Measurements from ENCODE around the gene OOEP. TPM values are rescaled to one million over a fixed set of nuclear protein-coding genes. Genes with fewer than 3 reads are reported as not detected.

Gene OOEP
- total RNA-seq, 1 experiment from 2014 or later = 1.1 TPM

DNA sequence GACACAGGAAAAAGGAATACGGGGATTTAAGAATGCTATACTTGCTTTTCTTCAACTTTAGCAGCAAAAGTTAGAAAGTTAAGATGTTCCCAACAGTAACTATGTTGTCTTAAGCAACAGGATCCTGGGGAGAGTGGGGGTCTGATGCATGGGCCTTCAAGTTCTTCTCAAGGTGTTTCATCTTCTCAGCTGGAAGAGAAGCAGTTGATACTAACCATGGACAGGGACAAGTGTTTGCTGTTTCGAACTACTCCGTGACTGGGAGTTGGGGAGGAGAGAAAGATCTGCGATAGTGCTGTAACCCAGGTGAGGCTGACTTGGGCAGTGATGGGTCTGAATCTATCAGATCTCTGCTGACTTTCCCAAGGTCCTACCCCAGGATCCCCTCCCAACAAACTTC, 1.0 kb downstream of the OOEP start (continued):
- TF ChIP-seq ATF1 (CRISPR knock-in tag; IDR thresholded peaks at IDR 0.05) (no peak), ZNF232 (CRISPR knock-in tag; IDR thresholded peaks at IDR 0.05) (no peak), CREB1 (CRISPR knock-in tag; IDR thresholded peaks at IDR 0.05) (no peak), IRF2 (CRISPR knock-in tag; IDR thresholded peaks at IDR 0.05; ENCODE audit: borderline replicate concordance, low read depth) (no peak)
- TF ChIP-seq, protein P1, sequence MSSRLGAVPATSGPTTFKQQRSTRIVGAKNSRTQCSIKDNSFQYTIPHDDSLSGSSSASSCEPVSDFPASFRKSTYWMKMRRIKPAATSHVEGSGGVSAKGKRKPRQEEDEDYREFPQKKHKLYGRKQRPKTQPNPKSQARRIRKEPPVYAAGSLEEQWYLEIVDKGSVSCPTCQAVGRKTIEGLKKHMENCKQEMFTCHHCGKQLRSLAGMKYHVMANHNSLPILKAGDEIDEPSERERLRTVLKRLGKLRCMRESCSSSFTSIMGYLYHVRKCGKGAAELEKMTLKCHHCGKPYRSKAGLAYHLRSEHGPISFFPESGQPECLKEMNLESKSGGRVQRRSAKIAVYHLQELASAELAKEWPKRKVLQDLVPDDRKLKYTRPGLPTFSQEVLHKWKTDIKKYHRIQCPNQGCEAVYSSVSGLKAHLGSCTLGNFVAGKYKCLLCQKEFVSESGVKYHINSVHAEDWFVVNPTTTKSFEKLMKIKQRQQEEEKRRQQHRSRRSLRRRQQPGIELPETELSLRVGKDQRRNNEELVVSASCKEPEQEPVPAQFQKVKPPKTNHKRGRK (CRISPR knock-in tag; IDR thresholded peaks at IDR 0.05; ENCODE audit: borderline replicate concordance) = no peak

GRCh38 chr6:73367761-73368355, 1.8 kb downstream of the OOEP start:
- H3K27me3 Mint-ChIP-seq (ENCODE audit: low read depth) = peaks cover 9% of the 10 kb centered on the region
- TF ChIP-seq ZNF425 (CRISPR knock-in tag; conservative IDR thresholded peaks at IDR 0.05) = no peak
- no peak for TF ChIP-seq FOXP1 (CRISPR knock-in tag; IDR thresholded peaks at IDR 0.05; ENCODE audit: borderline replicate concordance)
- TF ChIP-seq TEAD1 (CRISPR knock-in tag; IDR thresholded peaks at IDR 0.05) = 0 out of 2 replicates have a peak, but pooled peaks have one; percentile 22
- no peak overlapping the region for H3K27ac Mint-ChIP-seq
- peaks cover 5% of the 10 kb centered on the region; the same call in 1 of the 2 replicates for H3K9me3 Mint-ChIP-seq
- no peak overlapping the region for H3K4me3 Mint-ChIP-seq
- CTCF ChIA-PET = interaction anchor here (1.1 to 1.8 kb wide), 4 partner anchors 19 to 82 kb away, joined by 3 to 4 read pairs (median 4); no protein-coding TSS in a partner anchor
- no peak for DNase-seq (ENCODE audit: low spot score)
- H3K4me1 Mint-ChIP-seq = peaks cover 12% of the 10 kb centered on the region
- ATAC-seq = peak; percentile 33
- no peaks in the 10 kb centered on the region for H3K36me3 Mint-ChIP-seq
- POLR2A ChIA-PET = interaction anchor here (0.8 kb wide), 1 partner anchor 16 kb away, joined by 10 read pairs; no protein-coding TSS in a partner anchor

GRCh38 chr6:73364549-73364948, 5.1 kb downstream of the OOEP start:
- no peak overlapping the region for H3K4me3 Mint-ChIP-seq
- CTCF ChIA-PET = interaction anchor here (1.1 to 1.9 kb wide), 3 partner anchors 15 to 79 kb away, joined by 3 to 5 read pairs (median 4); no protein-coding TSS in a partner anchor
- no peaks in the 10 kb centered on the region for H3K36me3 Mint-ChIP-seq
- H3K27ac Mint-ChIP-seq = no peak overlapping the region
- ATAC-seq = no peak
- H3K9me3 Mint-ChIP-seq = no peaks in the 10 kb centered on the region
- H3K27me3 Mint-ChIP-seq (ENCODE audit: low read depth) = peaks cover 9% of the 10 kb centered on the region
- TF ChIP-seq ZNF317 (CRISPR knock-in tag; IDR thresholded peaks at IDR 0.05; ENCODE audit: borderline replicate concordance, low read depth) (no peak), ZNF396 (CRISPR knock-in tag; IDR thresholded peaks at IDR 0.05; ENCODE audit: borderline replicate concordance) (no peak), TEAD1 (CRISPR knock-in tag; IDR thresholded peaks at IDR 0.05) (no peak), GRHL2 (CRISPR knock-in tag; IDR thresholded peaks at IDR 0.05; ENCODE audit: insufficient replicate concordance, severe bottlenecking) (no peak), HMGA2 (CRISPR knock-in tag; IDR thresholded peaks at IDR 0.05) (no peak), ZNF263 (CRISPR knock-in tag; IDR thresholded peaks at IDR 0.05; ENCODE audit: low read depth) (no peak), PREB (CRISPR knock-in tag; IDR thresholded peaks at IDR 0.05; ENCODE audit: borderline replicate concordance) (no peak), FOXK1 (CRISPR knock-in tag; IDR thresholded peaks at IDR 0.05) (no peak), NR3C1 (CRISPR knock-in tag; conservative IDR thresholded peaks at IDR 0.05; ENCODE audit: low read depth) (no peak), NFYB (CRISPR knock-in tag; conservative IDR thresholded peaks at IDR 0.05; ENCODE audit: low read depth) (no peak), NFATC4 (CRISPR knock-in tag; IDR thresholded peaks at IDR 0.05) (no peak)
- H3K4me1 Mint-ChIP-seq = peaks cover 12% of the 10 kb centered on the region
- POLR2A ChIA-PET = no interaction called here
- DNase-seq (ENCODE audit: low spot score) = no peak

All from WTC11 (cell line).